Subcutaneous abdominal adipose tissue (tissue), 5 donors: ENCODE results near the gene ODAD4.

Experiments
- H3K27ac ChIP-seq: one replicate; pipeline ENCODE4 v1.7.0; 2013; ENCODE audit warnings: low read depth, mild to moderate bottlenecking, inconsistent platforms, low read length, moderate library complexity
- H3K27me3 ChIP-seq, 5 donors: one replicate each; pipeline ENCODE4 v1.7.0; 2013; ENCODE audit warnings: low read length in 5 of 5, inconsistent platforms in 1 of 5; ENCODE audit not compliant: control insufficient read depth in 5 of 5, insufficient read depth in 4 of 5
- H3K36me3 ChIP-seq, 5 donors: one replicate each; pipeline ENCODE4 v1.7.0; 2013; ENCODE audit warnings: low read length in 5 of 5; ENCODE audit not compliant: control insufficient read depth in 5 of 5, insufficient read depth in 5 of 5
- H3K4me1 ChIP-seq, 5 donors: one replicate each; pipeline ENCODE4 v1.7.0; 2013; ENCODE audit warnings: low read length in 5 of 5, mild to moderate bottlenecking in 3 of 5, moderate library complexity in 1 of 5; ENCODE audit not compliant: control insufficient read depth in 5 of 5, insufficient read depth in 5 of 5
- H3K4me3 ChIP-seq, 5 donors: one replicate each; pipeline ENCODE4 v1.7.0; 2013; ENCODE audit warnings: low read length in 5 of 5, low read depth in 1 of 5
- H3K9ac ChIP-seq, 5 donors: one replicate each; pipeline ENCODE4 v1.7.0; 2013; ENCODE audit warnings: low read length in 5 of 5, mild to moderate bottlenecking in 4 of 5, moderate library complexity in 3 of 5
- H3K9me3 ChIP-seq, 5 donors: one replicate each; pipeline ENCODE4 v1.7.0; 2013; ENCODE audit warnings: low read length in 5 of 5; ENCODE audit not compliant: control insufficient read depth in 5 of 5
- donor health status: healthy.
- donor health status: healthy.
- donor health status: healthy.
- donor health status: healthy.
- donor health status: healthy.

Gene ODAD4

DNA sequence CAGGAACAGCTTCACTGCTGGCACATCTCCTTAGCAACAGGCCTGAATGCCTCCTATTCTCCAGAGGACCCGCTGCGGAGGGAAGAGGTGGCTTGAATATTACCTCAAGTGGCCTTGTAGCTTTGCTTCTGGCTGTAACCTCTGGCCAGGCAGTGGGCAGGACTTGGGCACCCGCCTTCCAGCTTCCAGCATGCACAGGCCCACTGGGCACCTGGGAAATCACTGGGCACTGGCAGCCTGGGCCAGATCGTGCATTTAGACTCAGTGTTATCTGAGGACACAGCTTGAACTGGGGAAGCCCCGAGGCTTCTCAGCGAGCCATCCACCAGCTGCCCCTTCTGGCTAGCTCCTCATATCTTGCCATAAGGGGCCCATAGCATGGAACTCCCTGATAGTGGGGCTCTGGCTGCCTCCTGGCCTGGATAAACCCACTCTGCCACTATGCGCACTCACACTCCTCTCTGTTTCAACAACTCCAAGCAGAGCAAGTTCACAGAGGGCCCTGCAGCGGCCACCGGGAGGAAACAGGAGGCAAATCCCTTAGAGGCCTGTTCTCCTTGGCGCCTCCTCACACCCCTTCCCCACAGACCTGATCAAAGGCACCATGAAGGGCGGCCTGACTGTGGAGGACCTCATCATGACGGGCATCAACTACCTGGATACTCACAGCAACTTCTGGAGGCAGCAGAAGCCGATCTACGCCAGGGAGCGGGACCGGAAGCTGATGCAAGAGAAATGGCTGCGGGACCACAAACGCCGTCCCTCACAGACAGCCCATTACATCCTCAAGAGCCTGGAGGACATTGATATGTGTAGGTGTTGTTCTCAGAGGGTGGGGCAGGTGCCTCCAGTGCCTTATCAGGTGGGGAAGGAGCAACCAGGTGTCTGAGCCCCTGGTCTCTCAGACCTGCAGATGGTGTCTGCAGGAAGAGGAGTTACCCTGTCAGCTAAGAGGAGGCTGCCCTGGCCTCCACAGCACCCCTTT is 7.8 kb downstream of the ODAD4 start:
- H3K36me3 ChIP-seq, result no peaks in the 10 kb centered on the region
- H3K27ac ChIP-seq, result peak overlapping the region; percentile 63
- no peaks in the 10 kb centered on the region for H3K27me3 ChIP-seq
- H3K9ac ChIP-seq, result peak overlapping the region in 2 of 5 donors; percentile 17 to 43
- peaks cover 0 to 32% (median 25%) of the 10 kb centered on the region in 5 donors for H3K4me1 ChIP-seq
- no peak overlapping the region for H3K4me3 ChIP-seq
- H3K9me3 ChIP-seq, result no peaks in the 10 kb centered on the region

DNA sequence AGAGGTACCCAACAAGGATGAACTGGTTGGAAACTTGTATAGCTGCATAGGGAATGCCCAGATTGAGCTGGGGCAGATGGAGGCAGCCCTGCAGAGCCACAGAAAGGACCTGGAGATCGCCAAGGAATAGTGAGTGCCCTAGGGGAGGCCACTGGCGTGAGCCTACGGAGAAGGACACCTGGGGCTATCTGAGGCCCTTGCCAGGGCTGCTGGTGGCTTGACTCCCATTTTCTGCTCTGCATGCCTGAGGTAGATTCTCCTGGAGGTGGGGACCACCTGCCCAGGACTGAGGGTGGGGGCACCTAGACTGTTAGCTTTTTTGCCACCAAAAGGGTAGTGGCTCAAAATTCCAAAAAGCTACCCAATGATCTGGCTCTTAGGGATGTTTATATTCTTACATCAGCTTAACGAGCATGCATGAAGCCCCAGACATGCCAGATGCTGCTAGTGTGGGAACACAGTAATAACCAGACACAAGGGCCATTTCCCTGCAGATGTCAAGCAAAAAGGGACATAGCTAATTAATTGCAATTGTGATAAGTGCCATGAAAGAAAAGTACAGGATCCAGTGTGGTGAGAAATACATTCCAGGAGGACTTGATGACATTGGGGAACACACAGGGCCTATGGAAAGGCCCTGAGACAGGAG is 8.8 kb downstream of the ODAD4 start:
- Histone ChIP-seq H3K4me1 (peaks cover 0 to 32% (median 25%) of the 10 kb centered on the region in 5 donors), H3K27ac (no peak overlapping the region), H3K36me3 (no peaks in the 10 kb centered on the region), H3K9me3 (no peaks in the 10 kb centered on the region), H3K9ac (no peak overlapping the region), H3K27me3 (no peaks in the 10 kb centered on the region), H3K4me3 (no peak overlapping the region)

DNA sequence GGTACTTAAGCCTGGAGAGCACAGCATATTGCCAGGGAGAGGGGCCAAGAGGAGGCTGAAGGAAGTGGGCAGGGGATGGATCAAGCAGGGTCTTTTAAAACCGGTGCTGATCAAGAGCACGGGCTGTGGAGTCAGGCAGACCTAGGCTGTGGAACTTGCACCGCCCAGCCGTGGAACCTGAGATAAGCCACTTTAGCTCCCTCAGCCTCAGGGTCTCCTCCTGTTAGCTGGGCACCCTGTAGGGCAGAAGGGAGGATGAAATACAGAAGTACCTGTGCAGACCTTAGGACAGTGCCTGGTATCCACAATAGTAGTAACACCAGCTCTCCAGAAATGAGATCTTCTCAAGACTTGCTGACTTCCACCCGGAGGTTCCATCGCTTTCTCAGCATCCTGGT is 9.3 kb downstream of the ODAD4 start:
- no peak overlapping the region for H3K4me3 ChIP-seq
- H3K9ac ChIP-seq, result no peak overlapping the region
- H3K36me3 ChIP-seq, result no peaks in the 10 kb centered on the region
- no peaks in the 10 kb centered on the region for H3K27me3 ChIP-seq
- no peak overlapping the region for H3K27ac ChIP-seq
- H3K9me3 ChIP-seq, result no peaks in the 10 kb centered on the region
- peaks cover 0 to 33% (median 25%) of the 10 kb centered on the region in 5 donors for H3K4me1 ChIP-seq

DNA sequence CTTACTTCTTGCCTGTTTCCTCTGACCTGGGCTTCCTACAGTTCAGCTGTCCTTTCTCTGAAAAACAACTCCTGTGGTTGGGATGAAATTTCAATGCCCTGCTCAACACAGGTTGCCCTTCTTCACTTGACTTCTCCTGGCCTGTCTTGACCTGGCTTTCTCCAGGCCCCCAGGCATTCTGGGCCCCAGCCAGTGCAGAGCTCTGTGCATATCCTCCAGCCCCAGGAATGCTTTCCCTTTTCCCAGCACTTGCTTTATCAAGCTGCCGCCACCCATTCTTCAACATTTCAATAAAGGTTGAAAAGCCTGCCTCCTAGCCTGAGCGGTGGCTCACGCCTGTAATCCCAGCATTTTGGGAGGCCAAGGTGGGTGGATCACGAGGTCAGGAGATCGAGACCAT is 10.8 kb downstream of the ODAD4 start:
- no peak overlapping the region for H3K9ac ChIP-seq
- H3K4me3 ChIP-seq, result no peak overlapping the region
- H3K4me1 ChIP-seq, result peaks cover 0 to 39% (median 25%) of the 10 kb centered on the region in 5 donors
- H3K36me3 ChIP-seq, result no peaks in the 10 kb centered on the region
- H3K27ac ChIP-seq, result no peak overlapping the region
- H3K27me3 ChIP-seq, result no peaks in the 10 kb centered on the region
- H3K9me3 ChIP-seq, result no peaks in the 10 kb centered on the region

DNA sequence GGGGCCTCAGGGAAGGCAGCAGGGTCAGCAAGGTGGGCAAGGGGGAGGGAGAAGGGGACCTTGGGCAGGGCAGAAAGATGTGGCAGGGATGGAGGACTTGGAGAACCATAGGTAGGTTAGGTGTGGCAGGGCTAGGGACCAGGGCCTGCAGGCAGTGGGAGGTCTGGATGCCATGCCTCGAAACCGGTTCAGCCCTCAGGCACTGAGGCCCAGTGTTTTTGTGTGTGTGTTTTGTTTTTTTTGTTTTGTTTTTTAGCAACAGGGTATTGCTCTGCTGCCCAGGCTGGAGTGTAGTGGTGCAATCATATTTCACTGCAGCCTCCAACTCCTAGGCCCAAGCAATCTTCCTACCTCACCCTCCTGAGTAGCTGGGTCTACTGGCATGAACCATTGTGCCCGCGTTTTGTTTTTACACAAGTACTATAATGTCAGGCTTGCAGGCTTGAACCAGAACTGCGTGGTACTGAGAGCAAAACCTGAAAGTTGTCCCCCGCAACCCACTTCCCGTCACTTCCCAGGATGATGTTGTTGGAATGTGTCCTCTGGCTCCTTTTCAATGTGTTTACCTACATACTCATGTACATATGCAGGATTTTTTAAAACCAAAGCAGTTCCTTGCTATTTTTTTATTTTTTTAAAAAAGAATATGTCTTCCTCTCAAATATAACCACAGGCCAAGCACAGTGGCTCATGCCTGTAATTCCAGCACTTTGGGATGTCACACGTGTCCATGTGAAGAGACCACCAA is 12.4 kb downstream of the ODAD4 start:
- Histone ChIP-seq H3K27me3 (no peaks in the 10 kb centered on the region), H3K4me1 (peaks cover 0 to 34% (median 22%) of the 10 kb centered on the region in 5 donors), H3K36me3 (no peaks in the 10 kb centered on the region), H3K9me3 (no peaks in the 10 kb centered on the region), H3K9ac (no peak overlapping the region), H3K27ac (no peak overlapping the region), H3K4me3 (no peak overlapping the region)

DNA sequence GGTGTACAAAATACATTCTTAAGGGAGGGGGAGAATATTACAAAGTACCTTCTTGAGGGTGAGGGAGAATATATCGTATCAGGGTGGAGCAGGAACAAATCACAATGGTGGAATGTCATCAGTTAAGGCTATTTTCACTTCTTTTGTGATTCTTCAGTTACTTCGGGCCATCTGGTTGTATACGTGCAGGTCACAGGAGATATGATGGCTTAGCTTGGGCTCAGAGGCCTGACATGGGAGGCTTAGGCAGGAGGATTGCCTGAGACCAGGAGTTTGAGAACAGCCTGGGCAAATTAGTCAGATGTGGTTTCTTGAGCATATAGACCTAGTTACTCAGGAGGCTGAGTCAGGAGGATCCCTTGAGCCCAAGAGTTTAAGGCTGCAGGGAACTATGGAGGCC is 13.1 kb downstream of the ODAD4 start:
- H3K27me3 ChIP-seq, result no peaks in the 10 kb centered on the region
- H3K4me1 ChIP-seq, result peaks cover 0 to 28% (median 15%) of the 10 kb centered on the region in 5 donors
- no peak overlapping the region for H3K27ac ChIP-seq
- H3K9ac ChIP-seq, result no peak overlapping the region
- no peaks in the 10 kb centered on the region for H3K36me3 ChIP-seq
- no peaks in the 10 kb centered on the region for H3K9me3 ChIP-seq
- no peak overlapping the region for H3K4me3 ChIP-seq

DNA sequence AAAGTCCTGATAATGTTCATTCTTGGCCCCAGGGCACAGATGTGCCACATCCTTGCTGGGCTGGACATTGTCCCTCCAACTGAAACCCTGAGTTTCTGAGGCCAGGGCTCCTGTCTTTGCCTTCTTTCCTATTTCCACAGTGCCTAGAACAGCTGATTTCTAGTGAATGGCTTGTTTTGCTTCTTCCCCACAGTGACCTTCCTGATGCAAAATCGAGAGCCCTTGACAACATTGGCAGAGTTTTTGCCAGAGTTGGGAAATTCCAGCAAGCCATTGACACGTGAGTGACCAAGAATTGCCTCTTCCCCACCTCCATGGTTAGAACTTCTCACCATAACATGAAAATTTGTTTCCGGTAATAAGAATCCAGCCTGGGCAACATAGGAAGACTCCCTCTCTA is 14.5 kb downstream of the ODAD4 start:
- no peaks in the 10 kb centered on the region for H3K9me3 ChIP-seq
- no peak overlapping the region for H3K9ac ChIP-seq
- peaks cover 0 to 7% (median 0%) of the 10 kb centered on the region in 5 donors for H3K36me3 ChIP-seq
- no peak overlapping the region for H3K4me3 ChIP-seq
- no peak overlapping the region for H3K27ac ChIP-seq
- no peaks in the 10 kb centered on the region for H3K27me3 ChIP-seq
- peaks cover 0 to 13% (median 5%) of the 10 kb centered on the region in 5 donors for H3K4me1 ChIP-seq

DNA sequence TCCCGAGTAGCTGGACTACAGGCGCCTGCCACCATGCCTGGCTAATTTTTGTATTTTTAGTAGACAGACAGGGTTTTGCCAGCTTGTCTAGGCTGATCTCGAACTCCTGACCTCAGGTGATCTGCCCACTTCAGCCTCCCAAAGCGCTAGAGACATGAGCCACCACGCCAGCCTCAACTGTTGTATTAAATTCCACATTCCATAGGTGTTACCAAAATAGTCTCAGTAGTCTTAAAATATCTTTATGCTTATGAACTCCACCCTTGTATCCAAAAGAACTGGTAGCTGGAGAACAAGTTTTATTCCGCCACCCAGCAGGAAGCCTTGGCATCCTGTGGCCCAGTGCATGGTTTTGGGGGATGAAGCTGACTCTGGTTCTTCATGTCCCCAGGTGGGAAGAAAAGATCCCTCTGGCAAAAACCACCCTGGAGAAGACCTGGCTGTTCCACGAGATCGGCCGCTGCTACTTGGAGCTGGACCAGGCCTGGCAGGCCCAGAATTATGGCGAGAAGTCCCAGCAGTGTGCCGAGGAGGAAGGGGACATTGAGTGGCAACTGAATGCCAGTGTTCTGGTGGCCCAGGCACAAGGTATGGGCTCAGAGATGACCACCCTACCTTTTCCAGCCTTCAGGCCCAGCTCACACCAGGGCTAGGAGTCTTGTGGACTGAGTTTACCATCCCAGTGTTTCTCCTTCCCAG is 18.5 kb downstream of the ODAD4 start:
- Histone ChIP-seq H3K9ac (no peak overlapping the region), H3K4me3 (no peak overlapping the region), H3K36me3 (peaks cover 0 to 7% (median 0%) of the 10 kb centered on the region in 5 donors), H3K27ac (no peak overlapping the region), H3K9me3 (no peaks in the 10 kb centered on the region), H3K4me1 (peaks cover 0 to 7% (median 0%) of the 10 kb centered on the region in 5 donors), H3K27me3 (no peaks in the 10 kb centered on the region)

DNA sequence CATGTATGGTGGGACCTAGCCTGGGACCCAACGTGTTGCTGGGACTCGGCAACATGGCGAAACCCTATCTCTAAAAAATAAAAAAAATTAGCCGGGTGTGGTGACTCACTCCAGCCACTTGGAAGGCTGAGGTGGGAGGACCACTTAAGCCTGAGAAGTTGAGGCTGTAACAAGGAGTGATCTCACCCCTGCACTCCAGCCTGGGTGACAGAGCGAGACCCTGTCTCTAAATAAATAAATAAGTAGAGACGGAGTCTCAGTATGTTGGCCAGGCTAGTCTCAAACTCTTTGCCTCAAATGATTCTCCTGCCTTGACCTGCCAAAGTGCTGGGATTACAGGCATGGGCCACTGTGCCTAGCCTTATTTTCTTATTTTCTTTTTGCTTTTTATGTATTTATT is 26.1 kb downstream of the ODAD4 start:
- no peak overlapping the region for H3K27ac ChIP-seq
- no peak overlapping the region for H3K4me3 ChIP-seq
- H3K4me1 ChIP-seq, result peaks cover 0 to 25% (median 11%) of the 10 kb centered on the region in 5 donors
- H3K27me3 ChIP-seq, result no peaks in the 10 kb centered on the region
- peak overlapping the region in 1 of 5 donors; percentile 11 for H3K9ac ChIP-seq
- H3K9me3 ChIP-seq, result no peaks in the 10 kb centered on the region
- no peaks in the 10 kb centered on the region for H3K36me3 ChIP-seq
